Mesendoderm (in vitro differentiated cells): ENCODE data around the gene DNAI2.

Source experiments
- DNase-seq: peaks from one replicate; pipeline ENCODE4 v3.0.0; 2013
- H2AK5ac ChIP-seq: 2 replicates; pipeline ENCODE4 v1.6.1; 2013; ENCODE audit warnings: low read length, inconsistent platforms
- H2BK120ac ChIP-seq: 2 replicates; pipeline ENCODE4 v1.6.1; 2013; ENCODE audit warnings: low read depth, mild to moderate bottlenecking, low read length, moderate library complexity, mixed read lengths
- H2BK15ac ChIP-seq: replicated peaks from 2 replicates; pipeline ENCODE4 v1.6.1; 2013; ENCODE audit warnings: low read depth, mild to moderate bottlenecking, moderate library complexity
- H2BK5ac ChIP-seq: 2 replicates; pipeline ENCODE4 v1.6.1; 2013; ENCODE audit warnings: low read length, inconsistent platforms
- H3K18ac ChIP-seq: 2 replicates; pipeline ENCODE4 v1.6.1; 2013; ENCODE audit warnings: mild to moderate bottlenecking, low read length, mixed read lengths
- H3K23ac ChIP-seq: one replicate; pipeline ENCODE4 v1.6.1; 2013; ENCODE audit warnings: low read length
- H3K27ac ChIP-seq: 2 replicates; pipeline ENCODE4 v1.5.1; 2013; ENCODE audit warnings: low read depth, mild to moderate bottlenecking, inconsistent platforms, low read length, moderate library complexity
- H3K27me3 ChIP-seq: 2 replicates; pipeline ENCODE4 v1.6.1; 2013; ENCODE audit warnings: low read length, control low read depth, mild to moderate bottlenecking, inconsistent platforms; ENCODE audit not compliant: insufficient read depth, poor library complexity
- H3K36me3 ChIP-seq: 2 replicates; pipeline ENCODE4 v1.6.1; 2013; ENCODE audit warnings: low read length, inconsistent platforms; ENCODE audit not compliant: control insufficient read depth, insufficient read depth
- H3K4ac ChIP-seq: one replicate; pipeline ENCODE4 v1.6.1; 2013; ENCODE audit warnings: low read depth, mild to moderate bottlenecking, low read length, moderate library complexity
- H3K4me1 ChIP-seq: 2 replicates; pipeline ENCODE4 v1.6.1; 2013; ENCODE audit warnings: low read depth, low read length, inconsistent platforms; ENCODE audit not compliant: control insufficient read depth
- H3K4me2 ChIP-seq: 2 replicates; pipeline ENCODE4 v1.6.1; 2013; ENCODE audit warnings: low read length
- H3K4me3 ChIP-seq: 2 replicates; pipeline ENCODE4 v1.5.1; 2013; ENCODE audit warnings: mild to moderate bottlenecking, low read length
- H3K56ac ChIP-seq: one replicate; pipeline ENCODE4 v1.6.1; 2013; ENCODE audit warnings: low read length
- H3K79me1 ChIP-seq: 2 replicates; pipeline ENCODE4 v1.6.1; 2013; ENCODE audit warnings: low read length, inconsistent platforms
- H3K79me2 ChIP-seq: 2 replicates; pipeline ENCODE4 v1.6.1; 2013; ENCODE audit warnings: mild to moderate bottlenecking, low read length; ENCODE audit not compliant: control insufficient read depth, insufficient read depth
- H3K9ac ChIP-seq: 2 replicates; pipeline ENCODE4 v1.6.1; 2013; ENCODE audit warnings: low read length, inconsistent platforms
- H4K5ac ChIP-seq: one replicate; pipeline ENCODE4 v1.6.1; 2013; ENCODE audit warnings: low read length
- H4K8ac ChIP-seq: one replicate; pipeline ENCODE4 v1.6.1; 2013; ENCODE audit warnings: low read depth, mild to moderate bottlenecking, control low read depth, low read length, moderate library complexity
- WGBS: extraction: QIAGEN DNeasy Blood & Tissue Kit; methylation state at CpG from one replicate; pipeline ENCODE4 v1.1.7; 2013; ENCODE audit warnings: low lambda C conversion rate, missing lambda C conversion rate; ENCODE audit not compliant: insufficient coverage; ENCODE audit errors: extremely low coverage; 5-methylcytosine and 5-hydroxymethylcytosine counted together

Gene DNAI2

DNA sequence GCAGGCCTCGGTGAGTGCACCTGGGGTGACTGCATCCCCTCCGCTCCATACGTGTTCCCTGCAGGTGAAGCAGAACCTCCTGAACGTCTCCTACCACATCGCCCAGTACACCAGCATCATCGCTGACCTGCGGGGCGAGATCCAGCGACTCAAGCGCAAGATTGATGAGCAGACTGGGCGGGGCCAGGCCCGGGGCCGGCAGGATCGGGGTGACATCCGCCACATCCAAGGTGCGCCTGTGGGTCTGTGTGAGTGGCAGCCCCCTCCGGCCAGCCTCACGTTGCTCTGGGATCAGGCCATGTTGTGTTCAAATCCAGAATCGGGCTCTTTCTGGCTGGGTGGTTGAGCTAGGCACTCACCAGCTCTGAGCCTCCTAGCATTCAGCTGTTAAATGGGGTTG, 75.1 kb downstream of the DNAI2 start:
- no CpG with 5 or more reads among the region's 19 CpGs for WGBS
- H3K23ac ChIP-seq: no peak overlapping the region
- H4K5ac ChIP-seq: no peak overlapping the region
- H3K27me3 ChIP-seq: peaks cover 11% of the 10 kb centered on the region
- DNase-seq: no peak
- H3K79me1 ChIP-seq: no peaks in the 10 kb centered on the region
- no peak overlapping the region for H3K18ac ChIP-seq
- H3K27ac ChIP-seq: no peak overlapping the region
- no peaks in the 10 kb centered on the region for H3K79me2 ChIP-seq
- no peak overlapping the region for H4K8ac ChIP-seq
- no peak overlapping the region for H2AK5ac ChIP-seq
- no peak overlapping the region for H3K56ac ChIP-seq
- H3K9ac ChIP-seq: no peak overlapping the region
- no peak overlapping the region for H3K4me2 ChIP-seq
- no peak overlapping the region for H2BK120ac ChIP-seq
- H3K4ac ChIP-seq: no peak overlapping the region
- no peaks in the 10 kb centered on the region for H3K4me1 ChIP-seq
- no peak overlapping the region for H2BK15ac ChIP-seq
- H3K4me3 ChIP-seq: no peak overlapping the region
- H3K36me3 ChIP-seq: no peaks in the 10 kb centered on the region
- no peak overlapping the region for H2BK5ac ChIP-seq

DNA sequence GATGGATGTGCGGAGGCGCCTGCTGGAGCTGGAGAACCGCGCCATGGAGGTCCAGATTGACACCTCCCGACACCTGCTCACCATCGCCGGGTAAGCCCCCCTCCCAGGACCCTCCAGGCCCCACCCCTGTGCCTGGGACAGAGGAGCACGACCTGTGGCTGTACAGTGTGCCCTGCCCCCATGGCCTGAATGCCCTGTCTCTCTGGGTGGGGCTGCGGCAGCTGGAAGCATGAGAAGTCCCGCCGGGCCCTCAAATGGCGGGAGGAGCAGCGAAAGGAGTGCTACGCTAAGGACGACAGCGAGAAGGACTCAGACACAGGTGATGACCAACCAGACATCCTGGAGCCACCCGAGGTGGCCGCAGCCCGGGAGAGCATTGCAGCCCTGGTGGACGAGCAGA, 76.5 kb downstream of the DNAI2 start:
- H2BK15ac ChIP-seq: no peak overlapping the region

DNA sequence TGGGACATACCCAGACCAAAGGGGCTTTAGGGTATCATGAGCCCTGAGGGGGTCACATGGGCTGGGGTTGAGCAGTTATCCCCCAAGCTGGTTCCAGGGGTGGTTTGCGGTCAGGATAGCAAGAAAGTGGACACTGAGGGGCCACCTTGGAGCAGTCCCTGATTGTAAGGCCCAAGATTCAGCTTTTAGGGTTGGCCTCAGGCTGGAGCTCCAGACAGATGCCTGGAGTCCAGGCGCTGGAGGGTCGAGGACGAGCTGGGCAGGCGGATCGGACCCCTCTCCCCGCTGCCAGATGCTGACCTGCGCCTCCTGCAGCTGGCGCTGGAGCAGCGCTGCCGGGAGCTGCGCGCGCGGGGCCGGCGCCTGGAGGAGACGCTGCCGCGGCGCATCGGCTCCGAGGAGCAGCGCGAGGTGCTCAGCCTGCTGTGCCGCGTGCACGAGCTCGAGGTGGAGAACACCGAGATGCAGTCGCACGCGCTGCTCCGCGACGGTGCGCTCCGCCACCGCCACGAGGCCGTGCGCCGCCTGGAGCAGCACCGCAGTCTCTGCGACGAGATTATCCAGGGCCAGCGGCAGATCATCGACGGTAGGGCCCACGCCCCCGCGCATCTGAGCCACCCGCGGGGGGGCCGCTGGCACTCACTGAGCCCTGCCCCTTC, 77.6 kb downstream of the DNAI2 start:
- H3K4me1 ChIP-seq: no peaks in the 10 kb centered on the region
- H3K9ac ChIP-seq: no peak overlapping the region
- no peak overlapping the region for H4K5ac ChIP-seq
- peaks cover 11% of the 10 kb centered on the region for H3K27me3 ChIP-seq
- H3K56ac ChIP-seq: no peak overlapping the region
- no peak overlapping the region for H3K4ac ChIP-seq
- no peak overlapping the region for H3K4me3 ChIP-seq
- H3K79me1 ChIP-seq: no peaks in the 10 kb centered on the region
- no peak overlapping the region for H3K23ac ChIP-seq
- no peaks in the 10 kb centered on the region for H3K79me2 ChIP-seq
- no peak overlapping the region for H4K8ac ChIP-seq
- no peak overlapping the region for H2AK5ac ChIP-seq
- H3K36me3 ChIP-seq: no peaks in the 10 kb centered on the region
- H2BK120ac ChIP-seq: no peak overlapping the region
- H2BK5ac ChIP-seq: no peak overlapping the region
- peak; percentile 69 for DNase-seq
- H2BK15ac ChIP-seq: no peak overlapping the region
- peak overlapping the region; percentile 11 for H3K4me2 ChIP-seq
- H3K27ac ChIP-seq: no peak overlapping the region
- no peak overlapping the region for H3K18ac ChIP-seq
- no CpG with 5 or more reads among the region's 55 CpGs for WGBS

More for the DNA sequence above, 76.5 kb downstream of the DNAI2 start:
- H3K36me3 ChIP-seq: no peaks in the 10 kb centered on the region
- H3K27me3 ChIP-seq: peaks cover 11% of the 10 kb centered on the region
- H3K79me1 ChIP-seq: no peaks in the 10 kb centered on the region
- no peak overlapping the region for H4K8ac ChIP-seq
- no peak overlapping the region for H2BK120ac ChIP-seq
- H3K9ac ChIP-seq: no peak overlapping the region
- H3K4ac ChIP-seq: no peak overlapping the region
- H3K4me2 ChIP-seq: no peak overlapping the region
- H3K79me2 ChIP-seq: no peaks in the 10 kb centered on the region
- H3K4me1 ChIP-seq: no peaks in the 10 kb centered on the region
- no peak overlapping the region for H3K56ac ChIP-seq
- WGBS: no CpG with 5 or more reads among the region's 20 CpGs
- no peak overlapping the region for H3K23ac ChIP-seq
- H2AK5ac ChIP-seq: no peak overlapping the region
- H3K18ac ChIP-seq: no peak overlapping the region
- H3K27ac ChIP-seq: no peak overlapping the region
- H2BK5ac ChIP-seq: no peak overlapping the region
- H4K5ac ChIP-seq: no peak overlapping the region
- no peak overlapping the region for H3K4me3 ChIP-seq
- no peak for DNase-seq

DNA sequence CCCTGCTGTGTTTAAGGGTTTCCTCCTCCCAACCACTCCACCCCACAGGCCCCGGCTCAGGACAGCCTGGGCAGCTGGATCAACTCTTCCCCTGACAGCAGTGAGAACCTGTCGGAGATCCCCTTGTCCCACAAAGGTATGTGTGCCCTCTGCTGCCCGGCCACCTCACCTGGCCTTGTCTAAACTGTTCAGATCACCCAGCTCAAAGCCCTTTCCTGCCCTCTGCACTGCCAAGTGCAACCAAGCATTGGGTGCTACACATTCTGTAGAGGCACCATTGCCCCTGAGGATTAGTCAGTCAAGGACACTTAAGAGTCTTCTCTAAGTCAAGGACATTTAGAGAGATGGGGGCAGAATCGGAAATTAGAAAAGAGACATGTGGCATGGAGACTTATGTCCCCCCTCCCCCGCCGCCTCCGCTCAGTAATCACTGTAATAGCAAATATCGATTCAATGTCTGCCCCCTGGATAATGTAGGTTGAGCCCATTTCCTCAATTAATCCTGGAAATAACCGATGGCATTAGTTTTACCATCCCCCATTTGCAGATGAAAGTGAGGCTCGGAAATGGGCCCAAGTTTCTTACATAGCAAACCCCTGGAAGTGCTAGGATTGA, 79.5 kb downstream of the DNAI2 start:
- Histone ChIP-seq H4K5ac (no peak overlapping the region), H3K56ac (no peak overlapping the region)

DNA sequence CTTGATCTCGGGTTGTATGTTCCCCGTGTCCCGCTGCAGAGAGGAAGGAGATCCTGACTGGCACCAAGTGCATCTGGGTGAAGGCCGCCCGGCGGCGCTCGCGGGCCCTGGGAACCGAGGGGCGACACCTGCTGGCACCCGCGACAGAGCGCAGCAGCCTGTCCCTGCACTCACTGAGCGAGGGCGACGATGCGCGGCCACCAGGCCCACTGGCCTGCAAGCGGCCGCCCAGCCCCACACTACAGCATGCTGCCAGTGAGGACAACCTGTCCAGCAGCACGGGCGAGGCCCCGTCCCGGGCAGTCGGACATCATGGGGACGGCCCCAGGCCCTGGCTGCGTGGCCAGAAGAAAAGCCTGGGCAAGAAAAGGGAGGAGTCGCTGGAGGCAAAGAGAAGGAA, 80.1 kb downstream of the DNAI2 start:
- no peak overlapping the region for H3K56ac ChIP-seq
- H3K79me1 ChIP-seq: no peaks in the 10 kb centered on the region
- no peak overlapping the region for H3K4me3 ChIP-seq
- no peaks in the 10 kb centered on the region for H3K79me2 ChIP-seq
- H4K5ac ChIP-seq: no peak overlapping the region
- H2BK120ac ChIP-seq: no peak overlapping the region
- no peak overlapping the region for H3K18ac ChIP-seq
- H2BK5ac ChIP-seq: no peak overlapping the region
- H4K8ac ChIP-seq: no peak overlapping the region
- H3K27me3 ChIP-seq: peaks cover 11% of the 10 kb centered on the region
- H3K4me1 ChIP-seq: no peaks in the 10 kb centered on the region
- H3K4ac ChIP-seq: no peak overlapping the region
- H2BK15ac ChIP-seq: no peak overlapping the region
- peak; percentile 84 for DNase-seq
- H3K27ac ChIP-seq: no peak overlapping the region
- no peaks in the 10 kb centered on the region for H3K36me3 ChIP-seq
- no peak overlapping the region for H3K4me2 ChIP-seq
- WGBS: no CpG with 5 or more reads among the region's 29 CpGs
- no peak overlapping the region for H3K23ac ChIP-seq
- H2AK5ac ChIP-seq: no peak overlapping the region
- no peak overlapping the region for H3K9ac ChIP-seq

More for the DNA sequence above, 79.5 kb downstream of the DNAI2 start:
- Histone ChIP-seq H3K36me3 (no peaks in the 10 kb centered on the region), H4K8ac (no peak overlapping the region), H3K27me3 (peaks cover 11% of the 10 kb centered on the region), H3K4me1 (no peaks in the 10 kb centered on the region), H2BK5ac (no peak overlapping the region), H2BK15ac (no peak overlapping the region), H3K4me3 (no peak overlapping the region), H3K27ac (no peak overlapping the region), H3K79me1 (no peaks in the 10 kb centered on the region), H3K4me2 (no peak overlapping the region), H3K18ac (no peak overlapping the region), H3K23ac (no peak overlapping the region), H2AK5ac (no peak overlapping the region), H2BK120ac (no peak overlapping the region), H3K9ac (no peak overlapping the region), H3K4ac (no peak overlapping the region), H3K79me2 (no peaks in the 10 kb centered on the region)
- no CpG with 5 or more reads among the region's 10 CpGs for WGBS
- no peak for DNase-seq

DNA sequence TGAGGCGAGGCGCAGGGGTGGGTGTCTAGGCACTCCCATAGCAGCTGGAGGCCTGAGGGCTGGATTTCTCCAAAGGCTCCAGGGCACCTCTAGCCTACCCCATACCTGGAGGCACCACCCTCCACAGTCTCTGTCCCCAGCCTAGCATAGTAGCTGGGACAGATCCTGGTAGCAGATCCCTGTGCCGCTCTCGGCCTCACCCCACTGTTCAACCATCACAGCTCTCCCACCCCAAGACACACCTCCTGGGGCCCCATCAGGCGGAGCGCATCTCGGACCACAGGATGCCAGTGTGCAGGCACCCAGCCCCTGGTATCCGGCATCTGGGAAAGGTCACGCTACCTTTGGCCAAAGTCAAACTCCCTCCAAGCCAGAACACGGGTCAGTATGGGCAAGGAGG, 80.5 kb downstream of the DNAI2 start:
- Histone ChIP-seq H3K4me2 (no peak overlapping the region), H3K56ac (no peak overlapping the region), H4K8ac (no peak overlapping the region), H2BK120ac (no peak overlapping the region), H3K4me3 (no peak overlapping the region), H2AK5ac (no peak overlapping the region), H3K23ac (no peak overlapping the region), H3K27me3 (peaks cover 11% of the 10 kb centered on the region), H2BK5ac (no peak overlapping the region), H3K79me2 (no peaks in the 10 kb centered on the region), H3K4me1 (no peaks in the 10 kb centered on the region), H3K27ac (no peak overlapping the region), H3K79me1 (no peaks in the 10 kb centered on the region), H3K36me3 (no peaks in the 10 kb centered on the region), H3K9ac (no peak overlapping the region), H3K4ac (no peak overlapping the region), H2BK15ac (no peak overlapping the region), H4K5ac (no peak overlapping the region), H3K18ac (no peak overlapping the region)
- whole genome bisulfite sequencing: no CpG with 5 or more reads among the region's 10 CpGs
- DNase-seq: no peak
